Upper lobe of left lung (tissue), 4 donors: Measurements from ENCODE around the gene SAE1.

Experiments used
- POLR2A ChIP-seq, 4 donors: fragments of 450-650 bp; IDR thresholded peaks; one replicate each; pipeline ENCODE4 v1.5.1; 2016 to 2017; ENCODE audit warnings: antibody characterized with exemption in 4 of 4, mild to moderate bottlenecking in 2 of 4
- POLR2AphosphoS5 ChIP-seq, 2 donors: sonication (generic); formaldehyde crosslinking; IDR thresholded peaks; one replicate each; pipeline ENCODE4 v1.5.1; 2017; ENCODE audit warnings: antibody characterized with exemption in 2 of 2
- TF ChIP-seq, protein P1 (sequence below), 6 experiments: fragments of 450-650 bp in 4 of 6; fragments of 200-600 bp in 2 of 6; sonication (generic) in 2 of 6; IDR thresholded peaks; one replicate each; pipeline ENCODE4 v1.5.1; 2016 to 2019; ENCODE audit warnings: antibody characterized with exemption in 6 of 6

DNA sequence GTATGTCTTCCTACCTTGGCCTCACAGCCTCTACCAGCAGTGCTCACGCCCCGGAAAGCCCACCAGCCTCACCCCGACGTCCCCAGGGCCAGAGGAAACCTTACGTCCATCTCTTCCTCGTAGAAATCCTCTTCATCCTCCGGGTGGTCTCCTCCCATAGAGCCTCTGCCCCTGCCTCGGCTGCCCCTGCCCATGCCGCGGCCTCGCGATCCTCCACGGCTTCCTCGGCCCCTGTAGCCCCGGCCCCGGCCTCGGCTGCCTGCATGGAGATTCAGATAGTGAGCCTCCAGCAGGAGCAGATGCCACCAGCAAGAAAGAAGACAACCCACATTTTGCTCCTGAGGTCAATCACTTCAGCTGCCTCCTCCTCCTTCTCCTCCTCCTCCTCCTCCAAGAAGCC is 44.4 kb upstream of the SAE1 start:
- no peak for TF ChIP-seq POLR2A (IDR thresholded peaks at IDR 0.05)
- TF ChIP-seq, protein P1, sequence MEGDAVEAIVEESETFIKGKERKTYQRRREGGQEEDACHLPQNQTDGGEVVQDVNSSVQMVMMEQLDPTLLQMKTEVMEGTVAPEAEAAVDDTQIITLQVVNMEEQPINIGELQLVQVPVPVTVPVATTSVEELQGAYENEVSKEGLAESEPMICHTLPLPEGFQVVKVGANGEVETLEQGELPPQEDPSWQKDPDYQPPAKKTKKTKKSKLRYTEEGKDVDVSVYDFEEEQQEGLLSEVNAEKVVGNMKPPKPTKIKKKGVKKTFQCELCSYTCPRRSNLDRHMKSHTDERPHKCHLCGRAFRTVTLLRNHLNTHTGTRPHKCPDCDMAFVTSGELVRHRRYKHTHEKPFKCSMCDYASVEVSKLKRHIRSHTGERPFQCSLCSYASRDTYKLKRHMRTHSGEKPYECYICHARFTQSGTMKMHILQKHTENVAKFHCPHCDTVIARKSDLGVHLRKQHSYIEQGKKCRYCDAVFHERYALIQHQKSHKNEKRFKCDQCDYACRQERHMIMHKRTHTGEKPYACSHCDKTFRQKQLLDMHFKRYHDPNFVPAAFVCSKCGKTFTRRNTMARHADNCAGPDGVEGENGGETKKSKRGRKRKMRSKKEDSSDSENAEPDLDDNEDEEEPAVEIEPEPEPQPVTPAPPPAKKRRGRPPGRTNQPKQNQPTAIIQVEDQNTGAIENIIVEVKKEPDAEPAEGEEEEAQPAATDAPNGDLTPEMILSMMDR (IDR thresholded peaks at IDR 0.05): no peak
- TF ChIP-seq POLR2AphosphoS5 (IDR thresholded peaks at IDR 0.05): no peak
